Transverse colon (tissue), 4 donors: ENCODE results near the gene FIGN. TPM values are rescaled to one million over a fixed set of nuclear protein-coding genes. Genes with fewer than 3 reads are reported as not detected.

Experiments
- DNase-seq: peaks from one replicate; pipeline ENCODE4 v3.0.0-alpha.2; 2019
- H3K27ac ChIP-seq, 4 donors: fragments of 200-600 bp; sonication (generic); 2 replicates each; pipeline ENCODE4 v1.5.1; 2016 to 2018; ENCODE audit warnings: inconsistent platforms in 4 of 4
- H3K27me3 ChIP-seq: fragments of 200-600 bp; sonication (generic); 2 replicates; pipeline ENCODE4 v1.5.1; 2017; ENCODE audit warnings: inconsistent platforms
- H3K36me3 ChIP-seq, 4 donors: fragments of 200-600 bp; sonication (generic); 2 replicates each; pipeline ENCODE4 v1.5.1; 2017 to 2019; ENCODE audit warnings: inconsistent platforms in 4 of 4
- H3K4me1 ChIP-seq, 4 donors: fragments of 200-600 bp; sonication (generic); 2 replicates each; pipeline ENCODE4 v1.5.1; 2017 to 2020; ENCODE audit warnings: inconsistent platforms in 4 of 4
- H3K4me3 ChIP-seq, 4 donors: fragments of 200-600 bp; sonication (generic); 1 replicate in 1 of 4; 2 replicates in 3 of 4; pipeline versions ENCODE4 v1.5.1 to v1.6.1; 2017 to 2019; ENCODE audit warnings: inconsistent platforms in 4 of 4
- H3K9me3 ChIP-seq, 2 donors: fragments of 200-600 bp; sonication (generic); 2 replicates each; pipeline ENCODE4 v1.5.1; 2017 to 2019; ENCODE audit warnings: inconsistent platforms in 2 of 2
- CTCF ChIP-seq, 5 experiments: fragments of 200-600 bp in 3 of 5; fragments of 450-650 bp in 2 of 5; sonication (generic) in 3 of 5; IDR thresholded peaks; 1 replicate in 2 of 5; 2 replicates in 3 of 5; pipeline ENCODE4 v1.5.1; 2016 to 2017; ENCODE audit warnings: antibody characterized with exemption in 5 of 5, inconsistent platforms in 3 of 5, mild to moderate bottlenecking in 2 of 5, moderate library complexity in 1 of 5
- EP300 ChIP-seq: sonication (generic); formaldehyde crosslinking; IDR thresholded peaks from one replicate; pipeline ENCODE4 v1.6.1; 2017; ENCODE audit warnings: antibody characterized with exemption, low read depth
- POLR2A ChIP-seq: fragments of 450-650 bp; IDR thresholded peaks from one replicate; pipeline ENCODE4 v1.6.1; 2016; ENCODE audit warnings: antibody characterized with exemption, mild to moderate bottlenecking, moderate library complexity
- POLR2AphosphoS5 ChIP-seq, 3 donors: sonication (generic); formaldehyde crosslinking; IDR thresholded peaks; one replicate each; pipeline ENCODE4 v1.6.1; 2016; ENCODE audit warnings: antibody characterized with exemption in 3 of 3
- WGBS, 2 donors: methylation state at CpG; one replicate each; pipeline ENCODE4 v1.1.5; 2018; ENCODE audit warnings: low coverage in 1 of 2; 5-methylcytosine and 5-hydroxymethylcytosine counted together
- in situ Hi-C, 4 donors: fragments of 200-750 bp; cut with MboI; loops; one replicate each; pipeline versions ENCODE4 v1.15.0 to v1.15.1; 2017; ENCODE audit warnings: low sequenced_read_pairs in 3 of 4, low pct_ligation_motif_present in 1 of 4, low pct_unique_long_range_greater_than_20kb in 1 of 4
- intact Hi-C: fragments of 100-400 bp; cut with DNase I; formaldehyde crosslinking; loops from one replicate; pipeline ENCODE4 v1.15.1; 2023; ENCODE audit warnings: low total_unique reads
- total RNA-seq, 4 donors: library from RNA; depleted of rRNA; stranded (reverse); fragments of >200 nt; gene quantifications; one replicate each; pipeline ENCODE4 v1.1.0, GENCODE V29; 2016

Gene FIGN
- total RNA-seq, 4 donors from 2014 or later = 0.75 to 1.3 (median 1.0) TPM

- in situ Hi-C loops = no loop called here
- TF ChIP-seq POLR2A = no peak
- TF ChIP-seq CTCF (IDR thresholded peaks at IDR 0.05) = no peak
- no peak for TF ChIP-seq POLR2AphosphoS5 (IDR thresholded peaks at IDR 0.05)
- TF ChIP-seq EP300 = no peak
- H3K4me3 ChIP-seq = no peak overlapping the region
- H3K27ac ChIP-seq = no peak overlapping the region
- no peaks in the 10 kb centered on the region for H3K4me1 ChIP-seq
- no peaks in the 10 kb centered on the region for H3K9me3 ChIP-seq
- no peaks in the 10 kb centered on the region for H3K36me3 ChIP-seq
- no peak for DNase-seq
- intact Hi-C loops = no loop called here
- H3K27me3 ChIP-seq = no peaks in the 10 kb centered on the region
- WGBS, 2 donors = 66 to 84% methylated on average over 2 of the region's 2 CpGs
Observed at GRCh38 chr2:163675388-163675787, 60.4 kb downstream of the FIGN start.

- WGBS, 2 donors = 76 to 83% methylated on average over 2 of the region's 2 CpGs
- in situ Hi-C loops = no loop called here
- DNase-seq = no peak
- no peak overlapping the region for H3K27ac ChIP-seq
- no peaks in the 10 kb centered on the region for H3K9me3 ChIP-seq
- H3K36me3 ChIP-seq = no peaks in the 10 kb centered on the region
- intact Hi-C loops = no loop called here
- H3K4me3 ChIP-seq = no peak overlapping the region
- H3K27me3 ChIP-seq = no peaks in the 10 kb centered on the region
- TF ChIP-seq POLR2A (no peak), EP300 (no peak), POLR2AphosphoS5 (IDR thresholded peaks at IDR 0.05) (no peak), CTCF (IDR thresholded peaks at IDR 0.05) (no peak)
- no peaks in the 10 kb centered on the region for H3K4me1 ChIP-seq
Observed at GRCh38 chr2:163673522-163673921, 62.3 kb downstream of the FIGN start.

- Histone ChIP-seq H3K27me3 (no peaks in the 10 kb centered on the region), H3K4me1 (peaks cover 0 to 3% (median 0%) of the 10 kb centered on the region in 4 donors), H3K36me3 (no peaks in the 10 kb centered on the region), H3K27ac (no peak overlapping the region), H3K9me3 (no peaks in the 10 kb centered on the region), H3K4me3 (no peak overlapping the region)
- 56% methylated on average over 3 of the region's 3 CpGs; no CpG with 5 or more reads in 1 of the 2 donors for WGBS, 2 donors
- intact Hi-C loops = no loop called here
- TF ChIP-seq EP300 (no peak), POLR2A (no peak), POLR2AphosphoS5 (IDR thresholded peaks at IDR 0.05) (no peak), CTCF (IDR thresholded peaks at IDR 0.05) (no peak)
- in situ Hi-C loops = no loop called here
- DNase-seq = no peak
Observed at GRCh38 chr2:163670929-163671328, 64.9 kb downstream of the FIGN start.

- Histone ChIP-seq H3K27me3 (no peaks in the 10 kb centered on the region), H3K9me3 (no peaks in the 10 kb centered on the region), H3K27ac (no peak overlapping the region), H3K4me1 (peaks cover 0 to 3% (median 0%) of the 10 kb centered on the region in 4 donors), H3K36me3 (no peaks in the 10 kb centered on the region), H3K4me3 (no peak overlapping the region)
- intact Hi-C loops (no loop called here), in situ Hi-C loops (no loop called here)
- DNase-seq = no peak
- TF ChIP-seq CTCF (IDR thresholded peaks at IDR 0.05) = no peak
- no peak for TF ChIP-seq POLR2A
- TF ChIP-seq EP300 = no peak
- TF ChIP-seq POLR2AphosphoS5 (IDR thresholded peaks at IDR 0.05) = no peak
- 53 to 64% methylated on average over 2 of the region's 2 CpGs for WGBS, 2 donors
Observed at GRCh38 chr2:163669506-163669905, 66.3 kb downstream of the FIGN start.
